Effector memory CD8-positive, alpha-beta T cell (primary cell): ENCODE results near the gene FOXP4.

Experiments
- ATAC-seq: fragments of 150-1000 bp; cut with Tn5 transposase; replicated peaks from 2 replicates; pipeline ENCODE4 v1.10.0; 2021; ENCODE audit warnings: mild to moderate bottlenecking, moderate library complexity
- DNase-seq, 3 experiments: peaks; one replicate each; pipeline ENCODE4 v3.0.0; 2021
- H3K27ac Mint-ChIP-seq, 2 donors: one replicate each; pipeline ENCODE4 v1.8.0; 2022; ENCODE audit warnings: mild to moderate bottlenecking in 2 of 2, mixed read lengths in 2 of 2, moderate library complexity in 2 of 2
- H3K27me3 Mint-ChIP-seq, 2 donors: one replicate each; pipeline ENCODE4 v1.8.0; 2022; ENCODE audit warnings: mixed read lengths in 2 of 2
- H3K36me3 Mint-ChIP-seq: one replicate; pipeline ENCODE4 v1.8.0; 2022; ENCODE audit warnings: mild to moderate bottlenecking, moderate library complexity, mixed read lengths; ENCODE audit not compliant: insufficient read depth
- H3K4me1 Mint-ChIP-seq, 2 donors: one replicate each; pipeline ENCODE4 v1.8.0; 2022; ENCODE audit warnings: low read depth in 2 of 2, mixed read lengths in 2 of 2
- H3K4me3 Mint-ChIP-seq, 2 donors: one replicate each; pipeline ENCODE4 v1.8.0; 2022; ENCODE audit warnings: mild to moderate bottlenecking in 2 of 2, mixed read lengths in 2 of 2, moderate library complexity in 2 of 2
- H3K9me3 Mint-ChIP-seq, 2 donors: one replicate each; pipeline ENCODE4 v1.8.0; 2022; ENCODE audit warnings: mixed read lengths in 2 of 2

Gene FOXP4

DNA sequence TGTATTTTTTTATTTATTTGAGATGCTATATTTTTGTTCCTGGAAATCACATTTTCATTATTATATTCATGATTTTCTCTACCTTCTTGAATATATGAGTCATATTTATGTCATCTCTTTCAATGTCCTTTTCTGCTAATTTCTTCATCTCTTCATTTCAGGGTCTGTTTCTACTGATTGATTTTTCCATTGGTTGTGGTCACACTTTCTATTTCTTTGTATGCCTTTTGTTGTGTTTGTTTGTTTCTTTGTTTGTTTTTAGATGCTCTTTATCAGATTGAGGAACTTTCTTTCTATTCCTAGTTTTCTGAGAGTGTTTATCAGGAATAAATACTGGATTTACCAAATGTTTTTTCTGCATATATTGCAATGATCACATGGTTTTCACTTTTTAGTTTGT, 75.2 kb downstream of the FOXP4 start:
- ATAC-seq, result no peak
- Mint-ChIP-seq H3K9me3 (peaks cover 2 to 7% of the 10 kb centered on the region in 2 donors), H3K4me3 (no peak overlapping the region)

DNA sequence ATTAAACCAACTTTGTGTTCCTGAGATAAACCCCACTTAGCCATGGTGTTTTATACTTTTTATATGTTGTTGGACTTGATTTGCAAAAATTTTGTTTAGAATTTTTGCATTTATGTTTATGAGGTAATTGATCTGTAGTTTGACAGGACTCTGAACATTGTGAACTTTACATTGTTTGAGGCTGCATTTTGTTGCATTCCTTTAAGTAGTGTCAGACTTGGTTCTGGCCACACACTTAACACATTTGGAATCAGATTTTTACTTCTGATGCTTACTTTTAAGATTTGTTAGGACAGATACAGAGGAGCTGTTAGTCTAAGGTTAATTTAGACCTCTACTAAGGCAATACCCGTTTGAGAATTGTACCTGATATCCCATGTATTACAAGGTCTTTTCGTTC, 75.6 kb downstream of the FOXP4 start:
- peaks cover 23 to 47% of the 10 kb centered on the region in 2 donors for H3K27me3 Mint-ChIP-seq
- DNase-seq (no peak), ATAC-seq (no peak)
- H3K36me3 Mint-ChIP-seq, result no peaks in the 10 kb centered on the region
- no peak overlapping the region for H3K27ac Mint-ChIP-seq
- H3K9me3 Mint-ChIP-seq, result peaks cover 2 to 7% of the 10 kb centered on the region in 2 donors
- no peak overlapping the region for H3K4me3 Mint-ChIP-seq
- H3K4me1 Mint-ChIP-seq, result peaks cover 10 to 11% of the 10 kb centered on the region in 2 donors

More for the DNA sequence above, 75.2 kb downstream of the FOXP4 start:
- Mint-ChIP-seq H3K4me1 (peaks cover 10 to 11% of the 10 kb centered on the region in 2 donors), H3K27me3 (peaks cover 23 to 45% of the 10 kb centered on the region in 2 donors), H3K27ac (no peak overlapping the region), H3K36me3 (no peaks in the 10 kb centered on the region)
- DNase-seq, result no peak

- H3K4me3 Mint-ChIP-seq, result no peak overlapping the region
- H3K27me3 Mint-ChIP-seq, result peaks cover 23 to 50% of the 10 kb centered on the region in 2 donors
- peaks cover 10 to 11% of the 10 kb centered on the region in 2 donors for H3K4me1 Mint-ChIP-seq
- no peak overlapping the region for H3K27ac Mint-ChIP-seq
- DNase-seq (no peak), ATAC-seq (no peak)
- H3K36me3 Mint-ChIP-seq, result no peaks in the 10 kb centered on the region
- peaks cover 2 to 7% of the 10 kb centered on the region in 2 donors for H3K9me3 Mint-ChIP-seq
Observed at GRCh38 chr6:41622206-41622988, 76.2 kb downstream of the FOXP4 start.

DNA sequence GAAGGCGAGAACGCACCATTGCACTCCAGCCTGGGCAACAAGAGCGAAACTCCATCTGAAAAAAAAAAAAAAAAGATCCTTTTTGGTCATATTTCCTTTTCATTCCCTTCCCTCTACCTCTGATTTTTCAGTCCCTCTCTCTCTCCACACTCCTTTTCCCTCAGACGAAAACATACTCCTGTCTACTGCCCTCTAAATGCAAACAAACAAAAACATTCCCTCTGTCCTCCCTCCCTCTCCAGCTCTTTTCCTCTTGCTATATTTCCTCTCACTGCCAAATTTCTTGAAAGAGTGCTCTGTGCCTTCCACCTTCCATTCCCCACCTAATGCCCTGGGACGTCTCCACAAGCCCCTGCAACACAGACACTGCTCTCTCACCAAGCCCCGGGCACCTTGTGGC, 77.1 kb downstream of the FOXP4 start:
- Mint-ChIP-seq H3K27ac (no peak overlapping the region), H3K36me3 (no peaks in the 10 kb centered on the region), H3K4me1 (peaks cover 10 to 11% of the 10 kb centered on the region in 2 donors), H3K4me3 (no peak overlapping the region), H3K27me3 (peaks cover 23 to 59% of the 10 kb centered on the region in 2 donors), H3K9me3 (peaks cover 2 to 7% of the 10 kb centered on the region in 2 donors)
- DNase-seq, result no peak
- ATAC-seq, result no peak

DNA sequence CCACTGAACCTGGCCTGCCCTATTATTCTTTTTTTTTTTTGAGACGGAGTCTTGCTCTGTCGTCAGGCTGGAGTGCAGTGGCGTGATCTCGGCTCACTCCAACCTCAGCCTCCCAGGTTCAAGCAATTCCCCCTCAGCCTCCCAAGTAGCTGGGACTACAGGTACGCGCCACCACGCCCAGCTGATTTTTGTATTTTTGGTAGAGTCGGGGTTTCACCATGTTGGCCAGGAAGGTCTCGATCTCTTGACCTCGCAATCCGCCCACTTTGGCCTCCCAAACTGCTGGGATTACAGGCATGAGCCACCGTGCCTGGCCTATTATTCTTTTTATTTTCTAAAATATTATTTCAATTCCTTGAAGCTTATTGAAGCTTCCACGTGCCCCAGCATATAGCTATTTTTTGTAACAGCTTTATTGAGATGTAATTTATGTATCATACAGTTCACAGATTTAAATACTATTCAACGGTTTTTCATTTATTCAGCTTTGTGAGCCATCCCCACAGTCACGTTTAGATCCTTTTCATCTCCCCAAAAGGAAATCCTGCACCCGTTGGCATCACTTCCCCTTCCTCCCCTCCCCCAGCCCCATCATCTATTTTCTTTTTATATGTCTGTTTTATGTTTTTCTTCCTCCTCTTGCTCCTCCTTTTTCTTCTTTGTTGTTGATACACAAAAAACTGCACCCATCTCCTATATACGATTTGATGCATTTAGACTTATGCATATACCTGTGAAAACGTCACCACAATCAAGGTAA, 78.6 kb downstream of the FOXP4 start:
- Mint-ChIP-seq H3K27me3 (peaks cover 23 to 70% of the 10 kb centered on the region in 2 donors), H3K4me3 (no peak overlapping the region)

GRCh38 chr6:41625442-41625841, 79.3 kb downstream of the FOXP4 start:
- ATAC-seq (peak; percentile 74), DNase-seq (peak; percentile 30 to 35 (median 33))
- Mint-ChIP-seq H3K27me3 (peaks cover 19 to 74% of the 10 kb centered on the region in 2 donors), H3K9me3 (peaks cover 2 to 7% of the 10 kb centered on the region in 2 donors), H3K36me3 (no peaks in the 10 kb centered on the region), H3K27ac (no peak overlapping the region), H3K4me1 (peaks cover 10 to 11% of the 10 kb centered on the region in 2 donors), H3K4me3 (no peak overlapping the region)

More for the DNA sequence above, 78.6 kb downstream of the FOXP4 start:
- peaks cover 10 to 11% of the 10 kb centered on the region in 2 donors for H3K4me1 Mint-ChIP-seq
- H3K27ac Mint-ChIP-seq, result no peak overlapping the region
- DNase-seq, result no peak
- ATAC-seq, result no peak
- H3K9me3 Mint-ChIP-seq, result peaks cover 2 to 7% of the 10 kb centered on the region in 2 donors
- H3K36me3 Mint-ChIP-seq, result no peaks in the 10 kb centered on the region

DNA sequence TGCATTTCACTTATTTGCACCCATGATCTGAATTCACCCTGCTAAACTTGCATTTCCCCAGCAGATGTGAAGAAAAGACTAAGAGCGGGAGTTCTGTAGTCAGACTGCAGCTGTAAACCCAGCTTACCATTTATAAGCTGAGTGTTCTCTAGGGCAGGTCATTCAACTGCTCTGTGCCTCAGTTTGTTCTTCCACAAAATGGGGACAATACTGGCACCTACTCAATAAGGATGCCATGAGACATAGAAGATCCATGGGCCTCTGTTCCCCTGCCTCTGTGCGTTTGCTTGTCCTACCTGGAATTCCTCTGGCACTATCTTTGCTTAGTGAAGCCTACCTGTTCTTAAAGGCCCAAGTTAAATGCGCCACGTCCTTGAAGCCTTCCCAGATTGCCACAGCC, 79.8 kb downstream of the FOXP4 start:
- Mint-ChIP-seq H3K4me1 (peaks cover 10 to 11% of the 10 kb centered on the region in 2 donors), H3K4me3 (no peak overlapping the region), H3K27me3 (peaks cover 20 to 74% of the 10 kb centered on the region in 2 donors), H3K36me3 (no peaks in the 10 kb centered on the region), H3K9me3 (peaks cover 2 to 7% of the 10 kb centered on the region in 2 donors), H3K27ac (no peak overlapping the region)
- DNase-seq (no peak), ATAC-seq (no peak)

- Mint-ChIP-seq H3K4me3 (no peak overlapping the region), H3K9me3 (no peaks in the 10 kb centered on the region), H3K27me3 (peaks cover 21 to 74% of the 10 kb centered on the region in 2 donors), H3K27ac (no peak overlapping the region), H3K36me3 (no peaks in the 10 kb centered on the region), H3K4me1 (peaks cover 10 to 11% of the 10 kb centered on the region in 2 donors)
- DNase-seq (no peak), ATAC-seq (no peak)
Observed at GRCh38 chr6:41626917-41627316, 80.7 kb downstream of the FOXP4 start.

DNA sequence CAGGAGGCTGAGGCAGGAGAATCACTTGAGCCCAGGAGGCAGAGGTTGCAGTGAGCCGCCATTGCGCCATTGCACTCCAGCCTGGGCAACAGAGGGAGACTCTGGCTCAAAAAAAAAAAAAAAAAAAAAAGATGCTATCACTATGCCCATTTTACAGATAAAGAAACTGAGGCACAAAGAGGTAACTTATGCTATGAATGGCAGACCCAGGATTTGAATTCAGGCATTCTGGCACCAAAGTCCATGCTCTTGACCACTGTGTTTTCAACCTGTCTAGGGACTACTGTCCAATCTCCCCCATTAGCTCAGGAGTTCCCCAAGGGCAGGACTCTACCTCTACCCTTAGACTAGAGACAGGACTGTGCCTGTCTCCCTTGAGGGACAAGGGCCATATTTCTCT, 82.9 kb downstream of the FOXP4 start:
- no peak overlapping the region for H3K27ac Mint-ChIP-seq
- no peak for ATAC-seq
- H3K4me1 Mint-ChIP-seq, result peaks cover 10 to 11% of the 10 kb centered on the region in 2 donors
- no peak overlapping the region for H3K4me3 Mint-ChIP-seq
- peaks cover 18 to 64% of the 10 kb centered on the region in 2 donors for H3K27me3 Mint-ChIP-seq
- no peaks in the 10 kb centered on the region for H3K9me3 Mint-ChIP-seq
- no peaks in the 10 kb centered on the region for H3K36me3 Mint-ChIP-seq
- DNase-seq, result no peak

GRCh38 chr6:41630069-41630468, 83.9 kb downstream of the FOXP4 start:
- Mint-ChIP-seq H3K4me3 (no peak overlapping the region), H3K9me3 (no peaks in the 10 kb centered on the region), H3K27me3 (peaks cover 21 to 73% of the 10 kb centered on the region in 2 donors), H3K27ac (no peak overlapping the region), H3K36me3 (no peaks in the 10 kb centered on the region), H3K4me1 (peaks cover 9 to 11% of the 10 kb centered on the region in 2 donors)
- ATAC-seq, result no peak
- DNase-seq, result no peak

- Mint-ChIP-seq H3K36me3 (no peaks in the 10 kb centered on the region), H3K4me1 (peaks cover under 1 to 3% of the 10 kb centered on the region in 2 donors), H3K4me3 (no peak overlapping the region)
Observed at GRCh38 chr6:41630946-41631345, 84.8 kb downstream of the FOXP4 start.

DNA sequence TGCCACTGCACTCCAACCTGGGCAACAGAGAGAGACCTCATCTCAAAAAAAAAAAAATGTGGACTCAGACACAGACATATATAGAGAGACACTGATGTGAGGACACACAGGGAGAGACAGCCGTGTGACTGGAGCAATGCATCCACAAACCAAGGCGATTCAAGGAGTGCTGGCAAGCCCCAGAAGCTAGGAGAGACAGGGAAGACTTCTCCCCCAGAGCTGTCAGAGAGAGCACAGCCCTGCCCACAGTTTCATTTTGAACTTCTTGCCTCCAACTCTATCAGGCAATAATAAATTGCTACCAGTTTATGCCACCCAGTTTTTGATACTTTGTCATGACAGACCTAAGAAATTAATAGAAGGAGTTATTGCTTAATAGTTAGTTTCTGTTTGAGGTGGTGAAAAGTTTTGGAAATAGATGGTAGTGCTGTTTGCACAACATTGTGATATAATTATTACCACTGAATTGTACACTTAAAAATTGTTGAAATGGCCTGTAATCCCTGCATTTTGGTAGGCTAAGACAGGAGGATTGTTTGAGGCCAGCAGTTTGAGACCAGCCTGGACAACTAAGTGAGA, 87.0 kb downstream of the FOXP4 start:
- H3K27me3 Mint-ChIP-seq, result peaks cover 44 to 84% of the 10 kb centered on the region in 2 donors

More at GRCh38 chr6:41630946-41631345, 84.8 kb downstream of the FOXP4 start:
- H3K27me3 Mint-ChIP-seq, result peaks cover 30 to 81% of the 10 kb centered on the region in 2 donors
- no peaks in the 10 kb centered on the region for H3K9me3 Mint-ChIP-seq
- ATAC-seq (no peak), DNase-seq (no peak)
- no peak overlapping the region for H3K27ac Mint-ChIP-seq

DNA sequence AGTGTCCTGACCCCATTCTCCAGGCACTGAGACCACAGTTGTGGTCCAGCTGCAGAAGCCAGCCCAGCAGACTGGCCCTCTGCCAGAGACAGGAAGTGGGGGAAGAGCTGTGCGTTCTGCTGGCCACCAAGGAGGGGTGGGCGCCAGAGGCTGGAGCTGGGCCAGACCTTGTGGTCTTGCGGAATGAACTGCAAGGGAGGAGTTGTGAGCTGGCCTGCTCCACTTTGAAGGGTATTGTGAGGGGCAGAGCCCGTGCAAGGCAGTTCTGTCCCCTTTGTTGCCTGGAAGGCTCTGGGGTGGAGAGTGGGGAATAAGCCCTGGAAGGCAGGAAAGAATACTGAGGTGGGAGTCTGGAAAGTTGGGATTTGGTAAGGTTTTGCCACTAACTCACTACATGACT, 88.5 kb downstream of the FOXP4 start:
- H3K27me3 Mint-ChIP-seq, result peaks cover 53 to 88% of the 10 kb centered on the region in 2 donors
- no peak overlapping the region for H3K27ac Mint-ChIP-seq
- DNase-seq, result no peak
- peaks cover under 1% of the 10 kb centered on the region for H3K36me3 Mint-ChIP-seq
- no peaks in the 10 kb centered on the region for H3K9me3 Mint-ChIP-seq
- H3K4me1 Mint-ChIP-seq, result peaks cover 0 to 11% of the 10 kb centered on the region in 2 donors
- no peak for ATAC-seq
- H3K4me3 Mint-ChIP-seq, result no peak overlapping the region

More for the DNA sequence above, 87.0 kb downstream of the FOXP4 start:
- no peak for ATAC-seq
- no peak for DNase-seq
- no peaks in the 10 kb centered on the region for H3K36me3 Mint-ChIP-seq
- H3K27ac Mint-ChIP-seq, result no peak overlapping the region
- H3K4me3 Mint-ChIP-seq, result no peak overlapping the region
- peaks cover 0 to 7% of the 10 kb centered on the region in 2 donors for H3K4me1 Mint-ChIP-seq
- no peaks in the 10 kb centered on the region for H3K9me3 Mint-ChIP-seq
